ENCODE data around the gene EEF2K.
A peak's percentile ranks its signal among the peaks of the same experiment; 100 is the strongest.

The EEF2K gene

GRCh38 chr16:22189473-22190080 is 16.5 kb upstream of the EEF2K start:
- FAIRE-seq (no peak), DNase-seq (ENCODE audit: insufficient read length, low spot score) (no peak)
- TF ChIP-seq CTCF (IDR thresholded peaks at IDR 0.05; ENCODE audit: insufficient read depth, missing control alignments), result no peak

- no peak for TF ChIP-seq CTCF (IDR thresholded peaks at IDR 0.05; ENCODE audit: insufficient read depth, missing control alignments)
- no peak for FAIRE-seq
- peak; percentile 36 for DNase-seq (ENCODE audit: insufficient read length, low spot score)
Measured at GRCh38 chr16:22190081-22190775, 15.8 kb upstream of the EEF2K start.

GRCh38 chr16:22190776-22191531 is 15.1 kb upstream of the EEF2K start:
- no peak for TF ChIP-seq CTCF (IDR thresholded peaks at IDR 0.05; ENCODE audit: insufficient read depth, missing control alignments)
- FAIRE-seq (no peak), DNase-seq (ENCODE audit: insufficient read length, low spot score) (peak; percentile 45)

- no peak for TF ChIP-seq CTCF (IDR thresholded peaks at IDR 0.05; ENCODE audit: insufficient read depth, missing control alignments)
- DNase-seq (ENCODE audit: insufficient read length, low spot score) (no peak), FAIRE-seq (no peak)
Measured at GRCh38 chr16:22191532-22192260, 14.4 kb upstream of the EEF2K start.

- FAIRE-seq (no peak), DNase-seq (ENCODE audit: insufficient read length, low spot score) (no peak)
- no peak for TF ChIP-seq CTCF (IDR thresholded peaks at IDR 0.05; ENCODE audit: insufficient read depth, missing control alignments)
Measured at GRCh38 chr16:22192261-22193062, 13.6 kb upstream of the EEF2K start.

GRCh38 chr16:22193063-22193411 is 13.0 kb upstream of the EEF2K start:
- FAIRE-seq, result no peak

More at GRCh38 chr16:22193063-22193411, 13.0 kb upstream of the EEF2K start:
- no peak for TF ChIP-seq CTCF (IDR thresholded peaks at IDR 0.05; ENCODE audit: insufficient read depth, missing control alignments)
- no peak for DNase-seq (ENCODE audit: insufficient read length, low spot score)

Data from D721Med (cell line).